IMR-90 (cell line): ENCODE measurements around the gene TEAD1. TPM values are rescaled to one million over a fixed set of nuclear protein-coding genes. Genes with fewer than 3 reads are reported as not detected.

Experiments used
- ATAC-seq: fragments of 200-7000 bp; cut with Tn5 transposase; 2 replicates; pipeline ENCODE4 v1.9.1; 2020; ENCODE audit warnings: low read depth, mild to moderate bottlenecking, moderate library complexity
- BruUV-seq: library from RNA; stranded (reverse); fragments of 400-500 nt; replicated peaks from 2 replicates; lab custom pipeline; 2021; lab: Mats Ljungman, UMichigan
- CTCF ChIA-PET: fragments of 300-600 bp; formaldehyde crosslinking; extraction: SDS; loops from one replicate; lab custom pipeline; 2021; ENCODE audit warnings: antibody characterized with exemption; lab: Yijun Ruan, JAX
- POLR2A ChIA-PET: fragments of 300-600 bp; sonication (Branson Sonifier 250); formaldehyde crosslinking; loops from one replicate; lab custom pipeline; 2022; ENCODE audit warnings: antibody characterized with exemption; ENCODE audit not compliant: unreplicated experiment; lab: Charles Lee
- DNase-seq: peaks from one replicate; pipeline ENCODE4 v3.0.0; 2013
- H2AFZ ChIP-seq: replicated peaks from 2 replicates; pipeline ENCODE3; 2013; ENCODE audit warnings: low read length, mild to moderate bottlenecking; ENCODE audit not compliant: poor library complexity
- H2AK5ac ChIP-seq: 2 replicates; pipeline ENCODE4 v1.6.1; 2013; ENCODE audit warnings: low read depth, low read length, inconsistent platforms
- H2AK9ac ChIP-seq: replicated peaks from 2 replicates; pipeline ENCODE3; 2013; ENCODE audit warnings: mild to moderate bottlenecking, low read depth, low read length, moderate library complexity; ENCODE audit not compliant: poor library complexity
- H2BK120ac ChIP-seq: 2 replicates; pipeline ENCODE4 v1.6.1; 2013; ENCODE audit warnings: low read depth, low read length, inconsistent platforms
- H2BK15ac ChIP-seq: 3 replicates; pipeline ENCODE4 v1.6.1; 2013; ENCODE audit warnings: low read depth, low read length, inconsistent platforms
- H2BK20ac ChIP-seq: 2 replicates; pipeline ENCODE4 v1.6.1; 2013; ENCODE audit warnings: low read depth, mild to moderate bottlenecking, inconsistent platforms, low read length, moderate library complexity
- H2BK5ac ChIP-seq: 2 replicates; pipeline ENCODE4 v1.6.1; 2013; ENCODE audit warnings: mild to moderate bottlenecking, low read depth, low read length, inconsistent platforms; ENCODE audit not compliant: poor library complexity, severe bottlenecking
- H3K14ac ChIP-seq: replicated peaks from 2 replicates; pipeline ENCODE4 v1.6.1; 2013; ENCODE audit warnings: low read depth, low read length, inconsistent platforms
- H3K18ac ChIP-seq: 2 replicates; pipeline ENCODE4 v1.6.1; 2013; ENCODE audit warnings: low read depth, low read length, control low read depth
- H3K23ac ChIP-seq: 2 replicates; pipeline ENCODE4 v1.6.1; 2013; ENCODE audit warnings: low read depth, low read length, inconsistent platforms
- H3K27ac ChIP-seq: 2 replicates; pipeline ENCODE4 v1.5.1; 2013; ENCODE audit warnings: mild to moderate bottlenecking, control low read depth, low read length; ENCODE audit not compliant: insufficient read depth
- H3K27me3 ChIP-seq: 2 replicates; pipeline ENCODE4 v1.6.1; 2013; ENCODE audit warnings: low read length; ENCODE audit not compliant: control insufficient read depth, insufficient read depth
- H3K36me3 ChIP-seq: 2 replicates; pipeline ENCODE4 v1.6.1; 2013; ENCODE audit warnings: low read length, mixed read lengths; ENCODE audit not compliant: control insufficient read depth, insufficient read depth
- H3K4ac ChIP-seq: 2 replicates; pipeline ENCODE4 v1.6.1; 2013; ENCODE audit warnings: low read depth, low read length, inconsistent platforms
- H3K4me1 ChIP-seq: 2 replicates; pipeline ENCODE4 v1.6.1; 2013; ENCODE audit warnings: low read length, mixed read lengths; ENCODE audit not compliant: control insufficient read depth, insufficient read depth
- H3K4me2 ChIP-seq: 2 replicates; pipeline ENCODE4 v1.6.1; 2013; ENCODE audit warnings: low read depth, mild to moderate bottlenecking, control low read depth, low read length, moderate library complexity
- H3K4me3 ChIP-seq: 2 replicates; pipeline ENCODE4 v1.5.1; 2013; ENCODE audit warnings: low read depth, mild to moderate bottlenecking, control low read depth, low read length, moderate library complexity; ENCODE audit not compliant: insufficient read depth
- H3K56ac ChIP-seq: 2 replicates; pipeline ENCODE4 v1.6.1; 2013; ENCODE audit warnings: low read length, inconsistent platforms; ENCODE audit not compliant: insufficient read depth; ENCODE audit errors: extremely low read depth
- H3K79me1 ChIP-seq, 2 experiments: 2 replicates each; pipeline ENCODE4 v1.6.1; 2013; ENCODE audit warnings: low read length in 2 of 2, inconsistent platforms in 1 of 2, low read depth in 1 of 2
- H3K9ac ChIP-seq: 2 replicates; pipeline ENCODE4 v1.6.1; 2013; ENCODE audit warnings: low read depth, low read length, control low read depth
- H3K9me1 ChIP-seq: 2 replicates; pipeline ENCODE4 v1.6.1; 2013; ENCODE audit warnings: low read length, inconsistent platforms; ENCODE audit not compliant: insufficient read depth
- H3K9me3 ChIP-seq: 2 replicates; pipeline ENCODE4 v1.6.1; 2013; ENCODE audit warnings: low read length; ENCODE audit not compliant: control insufficient read depth, insufficient read depth
- H4K20me1 ChIP-seq: 2 replicates; pipeline ENCODE4 v1.6.1; 2013; ENCODE audit warnings: low read length, inconsistent platforms; ENCODE audit not compliant: insufficient read depth
- H4K5ac ChIP-seq: 2 replicates; pipeline ENCODE4 v1.6.1; 2013; ENCODE audit warnings: mild to moderate bottlenecking, low read depth, low read length, control low read depth
- H4K8ac ChIP-seq, 2 experiments: 2 replicates each; pipeline ENCODE4 v1.6.1; 2013; ENCODE audit warnings: low read depth in 2 of 2, low read length in 2 of 2, control low read depth in 1 of 2, inconsistent platforms in 1 of 2
- H4K91ac ChIP-seq: 2 replicates; pipeline ENCODE4 v1.6.1; 2013; ENCODE audit warnings: low read depth, low read length, inconsistent platforms; ENCODE audit not compliant: insufficient read depth
- CHD1 ChIP-seq: IDR thresholded peaks from 2 replicates; pipeline ENCODE4 v1.6.1; 2012; ENCODE audit warnings: low read depth, low read length, improper control_type of control experiment
- MXI1 ChIP-seq: IDR thresholded peaks from 2 replicates; pipeline ENCODE4 v1.6.1; 2012; ENCODE audit warnings: low read depth, mild to moderate bottlenecking, low read length, moderate library complexity, borderline replicate concordance
- NFE2L2 ChIP-seq: fragments of 150-350 bp; IDR thresholded peaks from 2 replicates; pipeline ENCODE4 v1.6.1; 2016; ENCODE audit warnings: low read depth, mild to moderate bottlenecking, low read length
- WGBS, 2 experiments: methylation state at CpG; one replicate each; pipeline versions ENCODE4 v1.1.5 to v1.1.7; 2013; ENCODE audit warnings: missing lambda C conversion rate in 2 of 2; ENCODE audit not compliant: insufficient read length in 1 of 2; ENCODE audit errors: extremely low coverage in 2 of 2; 5-methylcytosine and 5-hydroxymethylcytosine counted together
- dilution Hi-C: fragments of 300-500 bp; cut with HindIII; formaldehyde crosslinking; loops from one replicate; pipeline ENCODE4 v1.14.3; 2018; ENCODE audit warnings: low sequenced_read_pairs; ENCODE audit not compliant: unreplicated experiment
- in situ Hi-C: fragments of 300-500 bp; cut with MboI; formaldehyde crosslinking; loops from 3 replicates; pipeline ENCODE4 v1.14.3; 2019; ENCODE audit warnings: low sequenced_read_pairs, inconsistent platforms, mixed read lengths
- intact Hi-C: fragments of 100-400 bp; cut with micrococcal nuclease; formaldehyde crosslinking; loops from 2 replicates; pipeline ENCODE4 v1.10.0; 2022
- polyA plus RNA-seq, 3 experiments: library from polyadenylated mRNA; depleted of rRNA; stranded (reverse); fragments of >200 nt; gene quantifications; 2 replicates each; pipeline ENCODE4 v1.2.3, GENCODE V29; 2012; ENCODE audit warnings: low replicate concordance in 1 of 3
- total RNA-seq: library from RNA; depleted of rRNA; stranded (reverse); fragments of >200 nt; gene quantifications from 2 replicates; pipeline ENCODE4 v1.2.3, GENCODE V29; 2012

Gene TEAD1
- total and polyA plus RNA-seq, 2 of the 4 experiments (the other 2 are of a cell fraction) = 51.8 to 69.2 TPM

- DNase-seq (peak; percentile 88), ATAC-seq (peak; percentile 13)
- 0% methylated on average over 1 of the region's 9 CpGs; no CpG with 5 or more reads in 1 of the 2 experiments for WGBS, 2 experiments
- Histone ChIP-seq H3K27me3 (no peaks in the 10 kb centered on the region), H2BK5ac (peak overlapping the region; percentile 57), H3K4me3 (no peak overlapping the region), H4K8ac (peak overlapping the region in 1 of 2 experiments; percentile 56; a peak in 1 of 4 replicates), H3K9me1 (peaks cover 69% of the 10 kb centered on the region), H3K9ac (0 out of 2 replicates have a peak overlapping the region, but pooled peaks have one; percentile 30), H3K27ac (peak overlapping the region; percentile 76; the same call in 1 of the 2 replicates), H3K4ac (peak overlapping the region; percentile 59), H4K20me1 (peaks cover 100% of the 10 kb centered on the region), H3K36me3 (peaks cover 6% of the 10 kb centered on the region), H3K4me1 (peaks cover 53% of the 10 kb centered on the region), H3K23ac (peak overlapping the region; percentile 55; the same call in 1 of the 2 replicates), H2AFZ (peak overlapping the region; percentile 4), H3K79me1 (peaks cover 50 to 100% of the 10 kb centered on the region in 2 experiments), H4K5ac (no peak overlapping the region; the same call in 1 of the 2 replicates), H3K9me3 (no peaks in the 10 kb centered on the region), H3K14ac (peak overlapping the region; percentile 25; the same call in 1 of the 2 replicates), H3K4me2 (peak overlapping the region; percentile 24), H2BK120ac (peak overlapping the region; percentile 58; the same call in 1 of the 2 replicates), H2AK5ac (peak overlapping the region; percentile 62), H2AK9ac (peak overlapping the region; percentile 68), H2BK20ac (no peak overlapping the region), H2BK15ac (no peak overlapping the region), H3K18ac (no peak overlapping the region; the same call in 1 of the 2 replicates), H4K91ac (no peak overlapping the region), H3K56ac (no peak overlapping the region; the same call in 1 of the 2 replicates)
- intact Hi-C loops = loop anchor here (2.0 kb wide), 1 partner anchor 135 kb away; no protein-coding TSS in a partner anchor
- TF ChIP-seq NFE2L2 (no peak), MXI1 (peak; percentile 21; the same call in 1 of the 2 replicates), CHD1 (no peak)
- dilution Hi-C loops = no loop called here
- POLR2A ChIA-PET = interaction anchor here (0.6 kb wide), 2 partner anchors 19 to 84 kb away, joined by 3 read pairs; no protein-coding TSS in a partner anchor
- CTCF ChIA-PET = interaction anchor here (0.6 to 1.9 kb wide), 4 partner anchors 19 to 527 kb away, joined by 3 to 5 read pairs (median 3); no protein-coding TSS in a partner anchor
- in situ Hi-C loops = no loop called here
- BruUV-seq = no TSS peak
Observed at GRCh38 chr11:12813371-12814225, 139.4 kb downstream of the TEAD1 start.
